H1 (cell line): ENCODE results near the gene COL20A1. TPM values are rescaled to one million over a fixed set of nuclear protein-coding genes. Genes with fewer than 3 reads are reported as not detected.

Experiments
- CTCF ChIA-PET: fragments of 300-600 bp; sonication (Branson Sonifier 250); formaldehyde crosslinking; loops from one replicate; lab custom pipeline; 2021; ENCODE audit not compliant: partially characterized antibody; lab: Charles Lee
- POLR2A ChIA-PET: fragments of 300-600 bp; sonication (Branson Sonifier 250); formaldehyde crosslinking; loops from one replicate; lab custom pipeline; 2021; ENCODE audit warnings: inconsistent platforms; ENCODE audit not compliant: partially characterized antibody; lab: Charles Lee
- DNase-seq, 2 experiments: peaks; one replicate each; pipeline versions ENCODE4 v3.0.0 to v3.0.0-alpha.2; 2010 to 2022; ENCODE audit warnings: low spot score in 2 of 2, low read depth in 1 of 2, mixed read lengths in 1 of 2
- FAIRE-seq: peaks from 2 replicates; lab custom pipeline; 2011; peaks lifted over from hg19 to GRCh38; lab: Jason Lieb, UNC
- H2AFZ ChIP-seq: 2 replicates; pipeline ENCODE4 v1.8.1; 2012; ENCODE audit warnings: low read length, inconsistent platforms
- H2AK5ac ChIP-seq: 2 replicates; pipeline ENCODE4 v1.6.1; 2013; ENCODE audit warnings: low read depth, low read length
- H2BK120ac ChIP-seq: replicated peaks from 2 replicates; pipeline ENCODE3; 2013; ENCODE audit warnings: low read depth, low read length, inconsistent platforms
- H2BK12ac ChIP-seq: 2 replicates; pipeline ENCODE4 v1.6.1; 2013; ENCODE audit warnings: low read depth, low read length
- H2BK15ac ChIP-seq: 2 replicates; pipeline ENCODE4 v1.6.1; 2013; ENCODE audit warnings: low read length
- H2BK20ac ChIP-seq: 2 replicates; pipeline ENCODE4 v1.6.1; 2013; ENCODE audit warnings: low read length
- H2BK5ac ChIP-seq: 2 replicates; pipeline ENCODE4 v1.6.1; 2013; ENCODE audit warnings: low read depth, low read length
- H3K14ac ChIP-seq: 2 replicates; pipeline ENCODE4 v1.6.1; 2013; ENCODE audit warnings: inconsistent platforms; ENCODE audit not compliant: insufficient read length
- H3K18ac ChIP-seq: 2 replicates; pipeline ENCODE4 v1.6.1; 2013; ENCODE audit warnings: low read length; ENCODE audit errors: extremely low read depth
- H3K23ac ChIP-seq: 2 replicates; pipeline ENCODE4 v1.6.1; 2013; ENCODE audit warnings: inconsistent platforms; ENCODE audit not compliant: insufficient read length
- H3K23me2 ChIP-seq: 2 replicates; pipeline ENCODE4 v1.6.1; 2013; ENCODE audit warnings: low read depth, low read length
- H3K27ac ChIP-seq: 2 replicates; pipeline ENCODE4 v1.6.1; 2011; ENCODE audit warnings: low read depth, low read length, inconsistent platforms
- H3K27me3 ChIP-seq, 4 experiments: replicated peaks in 1 of 4; 1 replicate in 1 of 4; 2 replicates in 3 of 4; pipeline versions ENCODE4 v1.6.1 to v1.8.1; 2011 to 2013; ENCODE audit warnings: low read length in 3 of 4, mild to moderate bottlenecking in 3 of 4, inconsistent platforms in 2 of 4, mixed read lengths in 2 of 4, moderate library complexity in 1 of 4; ENCODE audit not compliant: control insufficient read depth in 3 of 4, insufficient read depth in 3 of 4; ENCODE audit errors: extremely low read depth in 1 of 4
- H3K36me3 ChIP-seq, 4 experiments: 2 replicates each; pipeline versions ENCODE4 v1.6.1 to v1.8.1; 2011 to 2013; ENCODE audit warnings: mild to moderate bottlenecking in 4 of 4, low read length in 3 of 4, moderate library complexity in 2 of 4, control low read depth in 1 of 4, inconsistent platforms in 1 of 4; ENCODE audit not compliant: insufficient read depth in 4 of 4, control insufficient read depth in 2 of 4
- H3K4ac ChIP-seq: replicated peaks from 2 replicates; pipeline ENCODE3; 2013; ENCODE audit warnings: low read length, low read depth, mixed read lengths, inconsistent platforms; ENCODE audit not compliant: insufficient read length
- H3K4me1 ChIP-seq, 4 experiments: replicated peaks in 1 of 4; 1 replicate in 1 of 4; 2 replicates in 3 of 4; pipeline versions ENCODE4 v1.6.1 to v1.8.1; 2011 to 2013; ENCODE audit warnings: low read length in 3 of 4, inconsistent platforms in 2 of 4, mixed read lengths in 1 of 4; ENCODE audit not compliant: insufficient read depth in 4 of 4, control insufficient read depth in 3 of 4
- H3K4me2 ChIP-seq, 2 experiments: 2 replicates each; pipeline versions ENCODE4 v1.6.1 to v1.8.1; 2011 to 2013; ENCODE audit warnings: low read depth in 2 of 2, low read length in 2 of 2, control low read depth in 1 of 2, inconsistent platforms in 1 of 2, mild to moderate bottlenecking in 1 of 2; ENCODE audit not compliant: insufficient read depth in 1 of 2
- H3K4me3 ChIP-seq, 4 experiments: fragments of 200-600, 300-600 bp in 1 of 4; sonication (generic), shearing (Covaris generic), sonication (Bioruptor Twin) in 1 of 4; 2 replicates each; pipeline versions ENCODE4 v1.5.1 to v1.8.1; 2011 to 2016; ENCODE audit warnings: low read length in 4 of 4, low read depth in 3 of 4, control low read depth in 2 of 4, inconsistent platforms in 2 of 4, mild to moderate bottlenecking in 2 of 4, mixed read lengths in 1 of 4, moderate library complexity in 1 of 4; ENCODE audit not compliant: insufficient read depth in 2 of 4; ENCODE audit errors: extremely low read depth in 1 of 4
- H3K56ac ChIP-seq: replicated peaks from 2 replicates; pipeline ENCODE3; 2013; ENCODE audit warnings: low read depth, mild to moderate bottlenecking, mixed read lengths, low read length, inconsistent platforms; ENCODE audit not compliant: insufficient read length
- H3K79me1 ChIP-seq: 2 replicates; pipeline ENCODE4 v1.6.1; 2013; ENCODE audit warnings: low read depth, low read length, control low read depth
- H3K79me2 ChIP-seq, 2 experiments: 2 replicates each; pipeline versions ENCODE4 v1.6.1 to v1.8.1; 2012 to 2013; ENCODE audit warnings: low read length in 2 of 2, mild to moderate bottlenecking in 2 of 2, inconsistent platforms in 1 of 2; ENCODE audit not compliant: insufficient read depth in 2 of 2, control insufficient read depth in 1 of 2
- H3K9ac ChIP-seq, 4 experiments: replicated peaks in 1 of 4; 1 replicate in 1 of 4; 2 replicates in 3 of 4; pipeline versions ENCODE4 v1.6.1 to v1.8.1; 2011 to 2013; ENCODE audit warnings: low read depth in 3 of 4, low read length in 3 of 4, control low read depth in 2 of 4, mild to moderate bottlenecking in 2 of 4, moderate library complexity in 2 of 4, inconsistent platforms in 1 of 4; ENCODE audit errors: extremely low read depth in 1 of 4
- H3K9me3 ChIP-seq, 2 experiments: 2 replicates each; pipeline versions ENCODE4 v1.6.1 to v1.8.1; 2012 to 2013; ENCODE audit warnings: mild to moderate bottlenecking in 2 of 2, moderate library complexity in 2 of 2, control low read depth in 1 of 2, inconsistent platforms in 1 of 2, low read depth in 1 of 2, low read length in 1 of 2, mixed read lengths in 1 of 2; ENCODE audit not compliant: insufficient read depth in 2 of 2
- H4K20me1 ChIP-seq, 2 experiments: replicated peaks in 1 of 2; 2 replicates each; pipeline versions ENCODE3 to v1.8.1; 2011 to 2013; ENCODE audit warnings: inconsistent platforms in 2 of 2, low read length in 2 of 2, mild to moderate bottlenecking in 1 of 2; ENCODE audit not compliant: insufficient read depth in 2 of 2, control insufficient read depth in 1 of 2
- H4K5ac ChIP-seq: 2 replicates; pipeline ENCODE4 v1.6.1; 2013; ENCODE audit warnings: low read length, low read depth, mixed read lengths, inconsistent platforms; ENCODE audit not compliant: insufficient read length
- H4K8ac ChIP-seq: 2 replicates; pipeline ENCODE4 v1.8.0; 2013; ENCODE audit warnings: mild to moderate bottlenecking, moderate library complexity, low read length, inconsistent platforms; ENCODE audit not compliant: insufficient read depth; ENCODE audit errors: extremely low read depth
- H4K91ac ChIP-seq: replicated peaks from 2 replicates; pipeline ENCODE3; 2013; ENCODE audit warnings: low read length, mixed read lengths, inconsistent platforms; ENCODE audit not compliant: insufficient read length
- ATF2 ChIP-seq: IDR thresholded peaks from 2 replicates; pipeline ENCODE4 v1.6.1; 2012; ENCODE audit warnings: low read length, inconsistent platforms
- CTCF ChIP-seq, 3 experiments: IDR thresholded peaks; 1 replicate in 2 of 3; 2 replicates in 1 of 3; pipeline versions ENCODE4 v1.5.1 to v1.6.1; 2011; ENCODE audit warnings: low read length in 3 of 3, mild to moderate bottlenecking in 3 of 3, inconsistent platforms in 2 of 3, low read depth in 1 of 3, moderate library complexity in 1 of 3; ENCODE audit not compliant: insufficient read depth in 1 of 3; ENCODE audit errors: control extremely low read depth in 1 of 3
- SIX5 ChIP-seq: IDR thresholded peaks from 2 replicates; pipeline ENCODE4 v1.6.1; 2011; ENCODE audit warnings: mild to moderate bottlenecking, low read depth, low read length
- TBP ChIP-seq: IDR thresholded peaks from 2 replicates; pipeline ENCODE4 v1.6.1; 2011; ENCODE audit warnings: low read depth, low read length, improper control_type of control experiment
- WGBS, 2 experiments: shearing (Covaris generic) in 1 of 2; methylation state at CpG; one replicate each; pipeline versions ENCODE4 v1.1.6 to v1.1.7; 2013 to 2015; ENCODE audit warnings: low lambda C conversion rate in 2 of 2, mixed read lengths in 2 of 2, inconsistent platforms in 1 of 2, low coverage in 1 of 2, missing lambda C conversion rate in 1 of 2; ENCODE audit not compliant: insufficient replicate concordance in 2 of 2, insufficient coverage in 1 of 2, insufficient read length in 1 of 2; ENCODE audit errors: extremely low coverage in 1 of 2, missing lambda C conversion rate in 1 of 2; 5-methylcytosine and 5-hydroxymethylcytosine counted together
- polyA plus RNA-seq, 7 experiments: library from polyadenylated mRNA; depleted of rRNA in 3 of 7; stranded (reverse) in 5 of 7; unstranded in 2 of 7; fragments of >200 nt in 5 of 7; fragments of 200-250 nt in 2 of 7; gene quantifications; 1 replicate in 5 of 7; 2 replicates in 1 of 7; 4 replicates in 1 of 7; pipeline versions ENCODE4 v1.2.1 to v1.2.3, GENCODE V29; 2011 to 2013; ENCODE audit warnings: missing spikeins in 2 of 7, mixed read lengths in 2 of 7
- total RNA-seq: library from RNA; stranded (reverse); fragmentation: NEBNext Ultra II Directional; extraction: Animal tissue kit (Norgen Biotek cat#: 25700); gene quantifications from 2 replicates; pipeline ENCODE4 v1.2.1, GENCODE V29; 2021

The COL20A1 gene
- total and polyA plus RNA-seq, 2 of the 8 experiments (the other 6 are each of a cell fraction or from before 2014, with no cell fraction given) = 0.19 to 0.21 TPM

GRCh38 chr20:63374504-63374903 is 81.5 kb downstream of the COL20A1 start:
- no peak overlapping the region for H2AFZ ChIP-seq

More at GRCh38 chr20:63374504-63374903, 81.5 kb downstream of the COL20A1 start:
- no peaks in the 10 kb centered on the region for H3K9me3 ChIP-seq
- H3K4ac ChIP-seq = no peak overlapping the region
- no peak overlapping the region for H2BK5ac ChIP-seq
- H3K9ac ChIP-seq = no peak overlapping the region
- H4K5ac ChIP-seq = no peak overlapping the region
- no peak overlapping the region for H2BK20ac ChIP-seq
- H3K18ac ChIP-seq = no peak overlapping the region
- no peak overlapping the region for H2BK15ac ChIP-seq
- TF ChIP-seq ATF2 = no peak
- no peak for TF ChIP-seq SIX5
- no peak for TF ChIP-seq CTCF (IDR thresholded peaks at IDR 0.05; ENCODE audit: control extremely low read depth in 1 of 3, insufficient read depth in 1 of 3, low read depth in 1 of 3, low read length in 3 of 3)
- TF ChIP-seq TBP = no peak
- H3K14ac ChIP-seq = no peak overlapping the region
- peaks cover 0 to 2% (median 0%) of the 10 kb centered on the region in 4 experiments; a peak in 1 of 7 replicates for H3K27me3 ChIP-seq
- no peak overlapping the region for H3K27ac ChIP-seq
- H4K8ac ChIP-seq = no peak overlapping the region
- 86% methylated on average over 12 of the region's 12 CpGs; no CpG with 5 or more reads in 1 of the 2 experiments for WGBS, 2 experiments
- no peak overlapping the region for H3K23ac ChIP-seq
- H3K4me3 ChIP-seq = no peak overlapping the region
- H3K79me1 ChIP-seq = no peaks in the 10 kb centered on the region; the same call in 1 of the 2 replicates
- CTCF ChIA-PET = interaction anchor here (1.2 to 1.6 kb wide), 3 partner anchors 11 to 107 kb away, joined by 3 to 4 read pairs (median 4); no protein-coding TSS in a partner anchor
- H2BK12ac ChIP-seq = no peak overlapping the region
- H3K23me2 ChIP-seq = no peaks in the 10 kb centered on the region; the same call in none of the 2 replicates
- DNase-seq = no peak
- no peaks in the 10 kb centered on the region for H4K20me1 ChIP-seq
- no peak for FAIRE-seq
- H3K56ac ChIP-seq = no peak overlapping the region
- H2AK5ac ChIP-seq = no peak overlapping the region
- no peak overlapping the region for H2BK120ac ChIP-seq
- no peak overlapping the region for H3K4me2 ChIP-seq
- peaks cover 3 to 21% (median 14%) of the 10 kb centered on the region in 4 experiments for H3K4me1 ChIP-seq
- H3K79me2 ChIP-seq = no peaks in the 10 kb centered on the region
- no peaks in the 10 kb centered on the region for H3K36me3 ChIP-seq
- POLR2A ChIA-PET = no interaction called here
- no peak overlapping the region for H4K91ac ChIP-seq
